GM21390 (cell line): ENCODE measurements around the gene ANO10.
"Not testable (repeated sequence)": the region's sequence is repeated elsewhere in the genome, so short reads cannot be mapped to it uniquely, and the experiment has no call there.

Experiments
- ATAC-seq: cut with Tn5 transposase; IDR thresholded peaks from one replicate; pipeline ENCODE4 v1.9.1; 2021; ENCODE audit not compliant: unreplicated experiment

Gene ANO10

GRCh38 chr3:43523454-43524053 lies 98.3 kb downstream of the ANO10 start:
- peak; percentile 78 for ATAC-seq

GRCh38 chr3:43522727-43523362 lies 99.0 kb downstream of the ANO10 start:
- ATAC-seq = no peak

GRCh38 chr3:43521941-43522340 lies 99.9 kb downstream of the ANO10 start:
- no peak for ATAC-seq

- ATAC-seq = not testable (repeated sequence)
These were observed 103.3 kb downstream of the ANO10 start for GRCh38 chr3:43518515-43518914.

- no peak for ATAC-seq
These were observed 105.7 kb downstream of the ANO10 start for GRCh38 chr3:43515970-43516635.

- ATAC-seq = no peak
These were observed 106.4 kb downstream of the ANO10 start for GRCh38 chr3:43515208-43515917.

- no peak for ATAC-seq
These were observed 108.9 kb downstream of the ANO10 start for GRCh38 chr3:43512754-43513404.

- no peak for ATAC-seq
These were observed 115.2 kb downstream of the ANO10 start for GRCh38 chr3:43506644-43507043.

GRCh38 chr3:43505351-43505750 lies 116.5 kb downstream of the ANO10 start:
- ATAC-seq = no peak

- ATAC-seq = no peak
These were observed 118.6 kb downstream of the ANO10 start for GRCh38 chr3:43503067-43503728.

GRCh38 chr3:43499256-43499655 lies 122.6 kb downstream of the ANO10 start:
- no peak for ATAC-seq

GRCh38 chr3:43497905-43498365 lies 123.9 kb downstream of the ANO10 start:
- no peak for ATAC-seq

GRCh38 chr3:43497422-43497821 lies 124.4 kb downstream of the ANO10 start:
- ATAC-seq = no peak

- ATAC-seq = no peak
These were observed 125.0 kb downstream of the ANO10 start for GRCh38 chr3:43496740-43497375.

- not testable (repeated sequence) for ATAC-seq
These were observed 128.9 kb downstream of the ANO10 start for GRCh38 chr3:43492932-43493331.

- not testable (repeated sequence) for ATAC-seq
These were observed 130.0 kb downstream of the ANO10 start for GRCh38 chr3:43491807-43492206.

GRCh38 chr3:43490640-43491185 lies 131.1 kb downstream of the ANO10 start:
- no peak for ATAC-seq

GRCh38 chr3:43489930-43490329 lies 131.9 kb downstream of the ANO10 start:
- no peak for ATAC-seq

- no peak for ATAC-seq
These were observed 135.9 kb downstream of the ANO10 start for GRCh38 chr3:43485931-43486330.
